ENCODE results near the gene SNX18.

DNA sequence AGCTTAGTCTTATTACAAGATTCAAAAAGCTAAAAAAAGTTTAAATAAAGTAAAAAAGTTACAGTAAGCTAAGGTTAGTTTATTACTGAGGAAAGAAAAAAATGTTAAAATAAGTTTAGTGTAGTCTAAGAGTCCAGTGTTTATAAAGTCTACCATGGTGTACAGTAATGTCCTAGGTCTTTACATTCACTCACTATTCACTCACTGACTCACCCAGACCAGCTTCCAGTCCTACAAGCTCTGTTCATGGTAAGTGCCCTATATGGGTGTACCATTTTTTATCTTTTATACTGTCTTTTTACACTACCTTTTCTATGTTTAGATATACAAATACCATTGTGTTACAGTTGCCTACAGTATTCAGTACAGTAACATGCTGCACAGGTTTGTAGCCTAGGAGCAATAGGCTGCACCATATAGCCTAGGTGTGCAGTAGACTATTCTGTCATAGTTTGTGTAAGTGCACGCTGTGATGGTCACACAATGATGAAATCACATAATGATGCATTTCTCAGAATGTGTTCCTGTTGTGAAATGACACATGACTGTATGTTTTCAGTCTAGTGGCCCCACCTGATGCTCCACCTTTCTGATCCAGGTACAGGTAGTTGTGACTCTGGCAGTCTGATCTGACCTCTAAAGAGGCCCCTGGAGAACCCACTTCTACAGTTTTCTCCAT lies 45.7 kb downstream of the SNX18 start:
- no peak for TF ChIP-seq POLR2A (IDR thresholded peaks at IDR 0.05; ENCODE audit: borderline replicate concordance, extremely low read depth, insufficient read depth, insufficient read length)
- TF ChIP-seq, protein P1, sequence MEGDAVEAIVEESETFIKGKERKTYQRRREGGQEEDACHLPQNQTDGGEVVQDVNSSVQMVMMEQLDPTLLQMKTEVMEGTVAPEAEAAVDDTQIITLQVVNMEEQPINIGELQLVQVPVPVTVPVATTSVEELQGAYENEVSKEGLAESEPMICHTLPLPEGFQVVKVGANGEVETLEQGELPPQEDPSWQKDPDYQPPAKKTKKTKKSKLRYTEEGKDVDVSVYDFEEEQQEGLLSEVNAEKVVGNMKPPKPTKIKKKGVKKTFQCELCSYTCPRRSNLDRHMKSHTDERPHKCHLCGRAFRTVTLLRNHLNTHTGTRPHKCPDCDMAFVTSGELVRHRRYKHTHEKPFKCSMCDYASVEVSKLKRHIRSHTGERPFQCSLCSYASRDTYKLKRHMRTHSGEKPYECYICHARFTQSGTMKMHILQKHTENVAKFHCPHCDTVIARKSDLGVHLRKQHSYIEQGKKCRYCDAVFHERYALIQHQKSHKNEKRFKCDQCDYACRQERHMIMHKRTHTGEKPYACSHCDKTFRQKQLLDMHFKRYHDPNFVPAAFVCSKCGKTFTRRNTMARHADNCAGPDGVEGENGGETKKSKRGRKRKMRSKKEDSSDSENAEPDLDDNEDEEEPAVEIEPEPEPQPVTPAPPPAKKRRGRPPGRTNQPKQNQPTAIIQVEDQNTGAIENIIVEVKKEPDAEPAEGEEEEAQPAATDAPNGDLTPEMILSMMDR (IDR thresholded peaks at IDR 0.05 in 2 of 3, conservative IDR thresholded peaks at IDR 0.05 in 1 of 3; ENCODE audit: borderline replicate concordance in 1 of 3, insufficient read depth in 1 of 3, low read depth in 2 of 3, low read length in 2 of 3), result no peak
- TF ChIP-seq SRF (IDR thresholded peaks at IDR 0.05; ENCODE audit: low read depth), result no peak
- no peak for TF ChIP-seq POLR2AphosphoS5 (IDR thresholded peaks at IDR 0.05; ENCODE audit: low read depth, low read length)
- no peak for TF ChIP-seq SP1 (IDR thresholded peaks at IDR 0.05; ENCODE audit: low read depth)
- TF ChIP-seq JUND (IDR thresholded peaks at IDR 0.05), result no peak
- no peak for TF ChIP-seq EZH2 (IDR thresholded peaks at IDR 0.05)
- TF ChIP-seq, protein P2, sequence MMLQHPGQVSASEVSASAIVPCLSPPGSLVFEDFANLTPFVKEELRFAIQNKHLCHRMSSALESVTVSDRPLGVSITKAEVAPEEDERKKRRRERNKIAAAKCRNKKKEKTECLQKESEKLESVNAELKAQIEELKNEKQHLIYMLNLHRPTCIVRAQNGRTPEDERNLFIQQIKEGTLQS (IDR thresholded peaks at IDR 0.05), result no peak
- TF ChIP-seq, protein P3, sequence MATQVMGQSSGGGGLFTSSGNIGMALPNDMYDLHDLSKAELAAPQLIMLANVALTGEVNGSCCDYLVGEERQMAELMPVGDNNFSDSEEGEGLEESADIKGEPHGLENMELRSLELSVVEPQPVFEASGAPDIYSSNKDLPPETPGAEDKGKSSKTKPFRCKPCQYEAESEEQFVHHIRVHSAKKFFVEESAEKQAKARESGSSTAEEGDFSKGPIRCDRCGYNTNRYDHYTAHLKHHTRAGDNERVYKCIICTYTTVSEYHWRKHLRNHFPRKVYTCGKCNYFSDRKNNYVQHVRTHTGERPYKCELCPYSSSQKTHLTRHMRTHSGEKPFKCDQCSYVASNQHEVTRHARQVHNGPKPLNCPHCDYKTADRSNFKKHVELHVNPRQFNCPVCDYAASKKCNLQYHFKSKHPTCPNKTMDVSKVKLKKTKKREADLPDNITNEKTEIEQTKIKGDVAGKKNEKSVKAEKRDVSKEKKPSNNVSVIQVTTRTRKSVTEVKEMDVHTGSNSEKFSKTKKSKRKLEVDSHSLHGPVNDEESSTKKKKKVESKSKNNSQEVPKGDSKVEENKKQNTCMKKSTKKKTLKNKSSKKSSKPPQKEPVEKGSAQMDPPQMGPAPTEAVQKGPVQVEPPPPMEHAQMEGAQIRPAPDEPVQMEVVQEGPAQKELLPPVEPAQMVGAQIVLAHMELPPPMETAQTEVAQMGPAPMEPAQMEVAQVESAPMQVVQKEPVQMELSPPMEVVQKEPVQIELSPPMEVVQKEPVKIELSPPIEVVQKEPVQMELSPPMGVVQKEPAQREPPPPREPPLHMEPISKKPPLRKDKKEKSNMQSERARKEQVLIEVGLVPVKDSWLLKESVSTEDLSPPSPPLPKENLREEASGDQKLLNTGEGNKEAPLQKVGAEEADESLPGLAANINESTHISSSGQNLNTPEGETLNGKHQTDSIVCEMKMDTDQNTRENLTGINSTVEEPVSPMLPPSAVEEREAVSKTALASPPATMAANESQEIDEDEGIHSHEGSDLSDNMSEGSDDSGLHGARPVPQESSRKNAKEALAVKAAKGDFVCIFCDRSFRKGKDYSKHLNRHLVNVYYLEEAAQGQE (IDR thresholded peaks at IDR 0.05; ENCODE audit: low read depth), result no peak
- TF ChIP-seq, protein P4, sequence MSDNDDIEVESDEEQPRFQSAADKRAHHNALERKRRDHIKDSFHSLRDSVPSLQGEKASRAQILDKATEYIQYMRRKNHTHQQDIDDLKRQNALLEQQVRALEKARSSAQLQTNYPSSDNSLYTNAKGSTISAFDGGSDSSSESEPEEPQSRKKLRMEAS (IDR thresholded peaks at IDR 0.05), result no peak
- no peak for TF ChIP-seq RAD21 (IDR thresholded peaks at IDR 0.05; ENCODE audit: low read depth)
- TF ChIP-seq EZH2phosphoT487 (IDR thresholded peaks at IDR 0.05; ENCODE audit: borderline replicate concordance), result no peak
- no peak for TF ChIP-seq SIN3A (IDR thresholded peaks at IDR 0.05; ENCODE audit: low read depth)
- no peak for TF ChIP-seq ELF1 (IDR thresholded peaks at IDR 0.05; ENCODE audit: borderline replicate concordance, low read depth)
